ENCODE data around the gene ASH1L. TPM values are rescaled to one million over a fixed set of nuclear protein-coding genes. Genes with fewer than 3 reads are reported as not detected.

ASH1L gene
- total and polyA plus RNA-seq, 9 of the 15 experiments (the other 6 are each of a cell fraction or from before 2014, with no cell fraction given) = 2.0 to 23.3 (median 14.6) TPM

- peak; percentile 92 for TF ChIP-seq HINFP (tag; conservative IDR thresholded peaks at IDR 0.05; ENCODE audit: low read depth)
- peak; percentile 86 for TF ChIP-seq HOXB6 (CRISPR knock-in tag; IDR thresholded peaks at IDR 0.05; ENCODE audit: borderline replicate concordance)
- TF ChIP-seq CREB3 (tag; conservative IDR thresholded peaks at IDR 0.05; ENCODE audit: low read depth) = peak; percentile 99
- TF ChIP-seq IFI16 (CRISPR knock-in tag; IDR thresholded peaks at IDR 0.05) = peak; percentile 89
- no peak for TF ChIP-seq FOS (IDR thresholded peaks at IDR 0.05; ENCODE audit: extremely low read depth, insufficient read length)
- TF ChIP-seq LARP7 (IDR thresholded peaks at IDR 0.05) = no peak
- peak; percentile 98 for TF ChIP-seq SMAD3 (CRISPR knock-in tag; conservative IDR thresholded peaks at IDR 0.05)
- TF ChIP-seq ARID3B (CRISPR knock-in tag; IDR thresholded peaks at IDR 0.05; ENCODE audit: borderline replicate concordance) = peak; percentile 73; the same call in 1 of the 2 replicates
- TF ChIP-seq, protein P1, sequence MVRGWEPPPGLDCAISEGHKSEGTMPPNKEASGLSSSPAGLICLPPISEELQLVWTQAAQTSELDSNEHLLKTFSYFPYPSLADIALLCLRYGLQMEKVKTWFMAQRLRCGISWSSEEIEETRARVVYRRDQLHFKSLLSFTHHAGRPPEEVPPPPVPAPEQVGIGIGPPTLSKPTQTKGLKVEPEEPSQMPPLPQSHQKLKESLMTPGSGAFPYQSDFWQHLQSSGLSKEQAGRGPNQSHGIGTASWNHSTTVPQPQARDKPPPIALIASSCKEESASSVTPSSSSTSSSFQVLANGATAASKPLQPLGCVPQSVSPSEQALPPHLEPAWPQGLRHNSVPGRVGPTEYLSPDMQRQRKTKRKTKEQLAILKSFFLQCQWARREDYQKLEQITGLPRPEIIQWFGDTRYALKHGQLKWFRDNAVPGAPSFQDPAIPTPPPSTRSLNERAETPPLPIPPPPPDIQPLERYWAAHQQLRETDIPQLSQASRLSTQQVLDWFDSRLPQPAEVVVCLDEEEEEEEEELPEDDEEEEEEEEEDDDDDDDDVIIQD (CRISPR knock-in tag; IDR thresholded peaks at IDR 0.05) = peak; percentile 96
- TF ChIP-seq GATAD2A (IDR thresholded peaks at IDR 0.05) = peak; percentile 97
- TF ChIP-seq, protein P2, sequence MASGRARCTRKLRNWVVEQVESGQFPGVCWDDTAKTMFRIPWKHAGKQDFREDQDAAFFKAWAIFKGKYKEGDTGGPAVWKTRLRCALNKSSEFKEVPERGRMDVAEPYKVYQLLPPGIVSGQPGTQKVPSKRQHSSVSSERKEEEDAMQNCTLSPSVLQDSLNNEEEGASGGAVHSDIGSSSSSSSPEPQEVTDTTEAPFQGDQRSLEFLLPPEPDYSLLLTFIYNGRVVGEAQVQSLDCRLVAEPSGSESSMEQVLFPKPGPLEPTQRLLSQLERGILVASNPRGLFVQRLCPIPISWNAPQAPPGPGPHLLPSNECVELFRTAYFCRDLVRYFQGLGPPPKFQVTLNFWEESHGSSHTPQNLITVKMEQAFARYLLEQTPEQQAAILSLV (tag; IDR thresholded peaks at IDR 0.05) = peak; percentile 94
- peak; percentile 83 for TF ChIP-seq ZNF696 (CRISPR knock-in tag; conservative IDR thresholded peaks at IDR 0.05)
- 0 out of 2 replicates have a peak, but pooled peaks have one; percentile 10 for TF ChIP-seq TEAD4 (IDR thresholded peaks at IDR 0.05; ENCODE audit: low read length)
- TF ChIP-seq TEAD4 (CRISPR knock-in tag; IDR thresholded peaks at IDR 0.05; ENCODE audit: borderline replicate concordance) = no peak
- TF ChIP-seq, protein P3, sequence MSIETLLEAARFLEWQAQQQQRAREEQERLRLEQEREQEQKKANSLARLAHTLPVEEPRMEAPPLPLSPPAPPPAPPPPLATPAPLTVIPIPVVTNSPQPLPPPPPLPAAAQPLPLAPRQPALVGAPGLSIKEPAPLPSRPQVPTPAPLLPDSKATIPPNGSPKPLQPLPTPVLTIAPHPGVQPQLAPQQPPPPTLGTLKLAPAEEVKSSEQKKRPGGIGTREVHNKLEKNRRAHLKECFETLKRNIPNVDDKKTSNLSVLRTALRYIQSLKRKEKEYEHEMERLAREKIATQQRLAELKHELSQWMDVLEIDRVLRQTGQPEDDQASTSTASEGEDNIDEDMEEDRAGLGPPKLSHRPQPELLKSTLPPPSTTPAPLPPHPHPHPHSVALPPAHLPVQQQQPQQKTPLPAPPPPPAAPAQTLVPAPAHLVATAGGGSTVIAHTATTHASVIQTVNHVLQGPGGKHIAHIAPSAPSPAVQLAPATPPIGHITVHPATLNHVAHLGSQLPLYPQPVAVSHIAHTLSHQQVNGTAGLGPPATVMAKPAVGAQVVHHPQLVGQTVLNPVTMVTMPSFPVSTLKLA (conservative IDR thresholded peaks at IDR 0.05) = no peak; a peak in 1 of 4 replicates
- 0 out of 2 replicates have a peak, but pooled peaks have one; percentile 35 for TF ChIP-seq ZKSCAN1 (IDR thresholded peaks at IDR 0.05; ENCODE audit: low read depth, low read length)
- TF ChIP-seq ZSCAN32 (CRISPR knock-in tag; IDR thresholded peaks at IDR 0.05) = peak; percentile 9; the same call in 1 of the 2 replicates
- no peak for TF ChIP-seq ZNF431 (CRISPR knock-in tag; IDR thresholded peaks at IDR 0.05)
- TF ChIP-seq FOXJ2 (tag; IDR thresholded peaks at IDR 0.05) = no peak
- TF ChIP-seq ZNF561 (CRISPR knock-in tag; conservative IDR thresholded peaks at IDR 0.05) = 0 out of 2 replicates have a peak, but pooled peaks have one; percentile 45
- peak; percentile 89 for TF ChIP-seq NFXL1 (CRISPR knock-in tag; IDR thresholded peaks at IDR 0.05)
- no peak for TF ChIP-seq TARDBP (IDR thresholded peaks at IDR 0.05)
These were observed 255.3 kb downstream of the ASH1L start (continued) for GRCh38 chr1:155307247-155307740.
